LNCaP clone FGC (cell line): ENCODE results near the gene DPF3.

Experiments used
- DNase-seq: peaks from one replicate; pipeline ENCODE4 v3.0.0-alpha.2; 2011; ENCODE audit warnings: low read depth
- H3K4me3 ChIP-seq: 2 replicates; pipeline ENCODE4 v1.5.1; 2011; ENCODE audit warnings: mild to moderate bottlenecking, low read depth, low read length, control low read depth
- TF ChIP-seq, protein P1 (sequence below): IDR thresholded peaks from 2 replicates; pipeline ENCODE4 v1.5.1; 2012; ENCODE audit warnings: mild to moderate bottlenecking; ENCODE audit not compliant: control insufficient read depth, insufficient read depth; ENCODE audit errors: extremely low read depth

Gene DPF3

DNA sequence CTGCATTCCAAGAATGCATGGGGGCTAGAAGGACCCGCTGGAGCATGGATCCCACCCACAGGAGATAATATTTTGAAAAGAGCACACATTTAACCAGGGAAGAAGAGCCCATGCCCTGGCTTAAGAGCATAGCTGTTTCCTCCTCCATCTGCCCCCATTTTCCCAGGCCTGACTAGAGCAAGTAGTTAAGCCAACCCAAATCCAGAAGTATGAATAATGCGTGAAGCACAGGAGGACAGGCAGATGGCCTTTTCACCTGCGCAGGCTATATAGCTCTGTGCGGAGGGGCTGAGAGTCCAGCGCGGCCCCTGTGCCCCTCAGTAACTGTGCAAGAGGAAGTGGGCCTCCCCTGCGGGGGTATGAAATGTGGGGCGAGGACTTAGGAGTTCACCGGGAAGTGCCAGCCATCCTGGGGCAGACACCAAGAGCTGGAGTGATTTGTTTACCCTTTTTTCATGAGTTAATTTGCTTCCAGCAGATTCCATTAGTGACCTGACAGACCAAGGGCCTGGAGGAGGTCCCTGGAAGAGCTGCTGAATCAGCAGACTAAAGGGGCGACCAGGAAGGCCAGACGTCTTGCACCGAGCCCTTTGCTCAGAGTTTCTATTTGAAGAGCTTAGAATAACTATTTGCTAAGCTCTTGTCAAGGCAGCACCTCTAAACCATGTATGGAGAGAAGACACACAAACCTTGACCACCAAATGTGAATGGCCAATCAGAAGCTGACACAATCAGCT, 37.2 kb downstream of the DPF3 start:
- TF ChIP-seq, protein P1, sequence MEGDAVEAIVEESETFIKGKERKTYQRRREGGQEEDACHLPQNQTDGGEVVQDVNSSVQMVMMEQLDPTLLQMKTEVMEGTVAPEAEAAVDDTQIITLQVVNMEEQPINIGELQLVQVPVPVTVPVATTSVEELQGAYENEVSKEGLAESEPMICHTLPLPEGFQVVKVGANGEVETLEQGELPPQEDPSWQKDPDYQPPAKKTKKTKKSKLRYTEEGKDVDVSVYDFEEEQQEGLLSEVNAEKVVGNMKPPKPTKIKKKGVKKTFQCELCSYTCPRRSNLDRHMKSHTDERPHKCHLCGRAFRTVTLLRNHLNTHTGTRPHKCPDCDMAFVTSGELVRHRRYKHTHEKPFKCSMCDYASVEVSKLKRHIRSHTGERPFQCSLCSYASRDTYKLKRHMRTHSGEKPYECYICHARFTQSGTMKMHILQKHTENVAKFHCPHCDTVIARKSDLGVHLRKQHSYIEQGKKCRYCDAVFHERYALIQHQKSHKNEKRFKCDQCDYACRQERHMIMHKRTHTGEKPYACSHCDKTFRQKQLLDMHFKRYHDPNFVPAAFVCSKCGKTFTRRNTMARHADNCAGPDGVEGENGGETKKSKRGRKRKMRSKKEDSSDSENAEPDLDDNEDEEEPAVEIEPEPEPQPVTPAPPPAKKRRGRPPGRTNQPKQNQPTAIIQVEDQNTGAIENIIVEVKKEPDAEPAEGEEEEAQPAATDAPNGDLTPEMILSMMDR: no peak
- H3K4me3 ChIP-seq: no peak overlapping the region
- no peak for DNase-seq

DNA sequence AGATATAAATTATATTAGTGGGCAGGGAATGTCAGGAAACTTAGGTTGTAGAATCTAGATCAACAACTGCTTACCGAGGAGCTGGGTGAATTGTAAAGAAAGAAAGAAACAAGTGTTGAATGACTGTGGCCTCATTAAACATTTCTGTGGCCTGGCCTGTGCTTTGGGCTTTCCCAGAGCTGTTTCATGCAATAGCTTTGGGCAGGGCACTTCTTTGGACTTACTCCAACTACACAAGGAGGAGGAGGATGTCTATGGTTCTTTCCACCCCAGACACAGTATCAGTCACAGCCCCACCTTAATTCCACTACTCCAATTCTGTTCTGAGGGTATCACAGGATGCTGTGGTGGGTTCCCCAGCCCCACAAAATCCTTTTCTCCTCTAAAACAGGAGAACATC, 38.0 kb downstream of the DPF3 start:
- no peak overlapping the region for H3K4me3 ChIP-seq
- TF ChIP-seq, protein P1: no peak
- no peak for DNase-seq

DNA sequence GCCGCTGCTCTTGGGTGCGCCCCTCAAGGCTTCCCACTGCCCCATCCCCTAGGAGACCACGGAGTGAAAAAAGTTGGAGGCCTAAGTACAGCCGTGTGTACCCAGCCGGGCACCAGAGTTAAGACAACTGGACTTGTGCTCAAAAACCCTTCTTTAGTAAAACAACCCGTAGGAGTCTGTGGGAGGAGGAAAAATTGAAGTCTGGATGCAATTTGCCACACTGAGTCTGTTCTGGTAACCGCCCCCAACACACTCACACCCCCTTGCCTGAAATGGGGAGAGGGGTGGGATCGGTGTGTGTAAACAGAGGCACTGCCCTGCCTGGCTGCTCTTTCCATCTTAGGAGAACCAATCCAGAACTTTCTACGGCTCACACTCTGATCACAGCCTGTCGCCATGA, 41.7 kb downstream of the DPF3 start:
- TF ChIP-seq, protein P1: no peak
- no peak overlapping the region for H3K4me3 ChIP-seq
- no peak for DNase-seq

DNA sequence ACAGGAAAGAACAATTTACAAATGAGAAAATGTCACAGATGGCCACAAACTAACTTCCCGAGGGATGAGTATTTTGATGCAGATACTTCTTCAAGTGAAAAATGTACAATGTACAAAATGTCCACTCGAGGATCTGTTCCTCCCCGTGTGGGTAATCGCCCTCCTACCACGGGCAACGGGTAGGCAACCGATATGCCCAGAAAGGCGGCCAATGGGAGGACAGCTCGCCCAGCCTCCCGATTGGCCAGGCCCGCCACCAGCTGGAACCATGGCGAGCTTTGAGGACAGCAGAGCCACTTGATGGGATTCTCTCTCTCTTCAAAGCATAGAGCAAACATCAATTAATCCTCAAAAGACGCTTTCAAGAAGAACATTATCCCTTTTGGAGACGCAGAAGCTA, 42.3 kb downstream of the DPF3 start:
- H3K4me3 ChIP-seq: no peak overlapping the region
- TF ChIP-seq, protein P1: no peak
- no peak for DNase-seq

DNA sequence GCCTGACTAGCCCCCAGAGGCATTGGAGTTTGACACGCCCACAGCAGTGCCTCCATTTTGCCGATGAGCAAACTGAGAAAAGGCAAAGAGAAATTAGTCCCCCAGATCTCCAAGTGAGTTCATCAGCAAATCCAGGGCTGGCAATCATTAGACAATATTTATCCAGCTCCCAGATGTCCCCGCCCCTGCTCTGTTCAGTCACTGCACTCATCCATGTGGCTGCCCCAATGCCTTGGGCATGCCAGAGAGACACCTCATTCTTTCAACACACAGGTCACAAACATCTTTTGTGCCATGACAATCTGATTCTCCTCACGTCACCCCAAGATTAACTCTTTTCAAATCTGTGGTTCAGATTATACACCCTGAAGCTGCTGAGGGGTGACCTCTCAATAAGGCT, 43.5 kb downstream of the DPF3 start:
- H3K4me3 ChIP-seq: no peak overlapping the region
- no peak for DNase-seq
- TF ChIP-seq, protein P1: no peak

DNA sequence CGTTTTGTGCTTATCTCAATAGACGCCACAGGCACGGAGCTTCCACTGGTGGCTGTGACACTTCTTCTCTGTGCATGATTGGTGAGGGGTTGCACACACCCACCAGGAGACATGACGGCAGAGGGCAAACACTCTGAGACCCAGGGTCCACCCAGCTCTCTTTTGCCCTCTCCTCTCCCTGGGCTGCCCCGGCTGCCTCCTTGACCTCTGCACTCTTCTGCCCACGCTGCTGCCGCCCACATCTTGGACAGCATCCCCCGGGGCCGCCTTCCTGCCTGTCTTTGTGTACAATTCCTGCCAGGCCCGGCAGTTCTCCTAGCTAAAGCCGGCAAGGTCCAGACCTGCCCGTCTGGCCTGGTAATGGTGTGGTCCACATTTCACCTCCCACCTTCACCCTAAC, 44.7 kb downstream of the DPF3 start:
- DNase-seq: no peak
- H3K4me3 ChIP-seq: no peak overlapping the region
- TF ChIP-seq, protein P1: no peak

DNA sequence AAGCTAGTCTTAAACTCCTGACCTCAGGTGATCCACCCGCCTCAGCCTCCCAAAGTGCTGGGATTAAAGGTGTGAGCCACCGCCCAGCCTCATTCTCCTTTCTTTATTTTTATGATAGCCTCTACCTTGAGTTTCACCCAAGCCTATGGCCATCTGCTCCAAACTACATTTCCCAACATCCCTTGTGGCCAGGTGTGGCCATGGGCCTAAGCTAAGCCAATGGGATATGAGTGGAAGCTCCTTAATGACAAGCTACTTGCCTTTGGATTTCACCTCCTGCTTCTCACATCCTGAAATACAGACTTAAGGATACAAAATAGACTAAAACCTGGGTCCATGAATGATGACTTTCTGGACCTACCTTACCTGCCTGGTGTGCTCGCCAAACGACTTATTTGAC, 46.2 kb downstream of the DPF3 start:
- H3K4me3 ChIP-seq: no peak overlapping the region
- TF ChIP-seq, protein P1: no peak
- DNase-seq: no peak
